Gastrocnemius medialis (tissue), 4 donors: Measurements from ENCODE around the gene GPM6B.

ENCODE experiments used
- POLR2A ChIP-seq, 2 donors: fragments of 450-650 bp; IDR thresholded peaks; one replicate each; pipeline ENCODE4 v1.6.1; 2017; ENCODE audit warnings: antibody characterized with exemption in 2 of 2, mild to moderate bottlenecking in 2 of 2, moderate library complexity in 2 of 2
- TF ChIP-seq, protein P1 (sequence below), 5 experiments: fragments of 450-650 bp in 3 of 5; fragments of 200-600 bp in 2 of 5; sonication (generic) in 2 of 5; IDR thresholded peaks in 4 of 5; conservative IDR thresholded peaks in 1 of 5; 1 replicate in 4 of 5; 2 replicates in 1 of 5; pipeline ENCODE4 v1.5.1; 2016 to 2019; ENCODE audit warnings: antibody characterized with exemption in 5 of 5, mild to moderate bottlenecking in 3 of 5, moderate library complexity in 3 of 5

GRCh38 chrX:13732246-13733067 is 84.4 kb downstream of the GPM6B start:
- TF ChIP-seq, protein P1, sequence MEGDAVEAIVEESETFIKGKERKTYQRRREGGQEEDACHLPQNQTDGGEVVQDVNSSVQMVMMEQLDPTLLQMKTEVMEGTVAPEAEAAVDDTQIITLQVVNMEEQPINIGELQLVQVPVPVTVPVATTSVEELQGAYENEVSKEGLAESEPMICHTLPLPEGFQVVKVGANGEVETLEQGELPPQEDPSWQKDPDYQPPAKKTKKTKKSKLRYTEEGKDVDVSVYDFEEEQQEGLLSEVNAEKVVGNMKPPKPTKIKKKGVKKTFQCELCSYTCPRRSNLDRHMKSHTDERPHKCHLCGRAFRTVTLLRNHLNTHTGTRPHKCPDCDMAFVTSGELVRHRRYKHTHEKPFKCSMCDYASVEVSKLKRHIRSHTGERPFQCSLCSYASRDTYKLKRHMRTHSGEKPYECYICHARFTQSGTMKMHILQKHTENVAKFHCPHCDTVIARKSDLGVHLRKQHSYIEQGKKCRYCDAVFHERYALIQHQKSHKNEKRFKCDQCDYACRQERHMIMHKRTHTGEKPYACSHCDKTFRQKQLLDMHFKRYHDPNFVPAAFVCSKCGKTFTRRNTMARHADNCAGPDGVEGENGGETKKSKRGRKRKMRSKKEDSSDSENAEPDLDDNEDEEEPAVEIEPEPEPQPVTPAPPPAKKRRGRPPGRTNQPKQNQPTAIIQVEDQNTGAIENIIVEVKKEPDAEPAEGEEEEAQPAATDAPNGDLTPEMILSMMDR (IDR thresholded peaks at IDR 0.05 in 4 of 5, conservative IDR thresholded peaks at IDR 0.05 in 1 of 5) = no peak
- TF ChIP-seq POLR2A (IDR thresholded peaks at IDR 0.05) = no peak
